Measurements from ENCODE around the gene CNN3.

Gene CNN3

GRCh38 chr1:94878329-94878728 lies 48.6 kb downstream of the CNN3 start:
- H3K4me3 ChIP-seq (ENCODE audit: low read depth, low read length): no peak overlapping the region
- no peak for TF ChIP-seq CTCF (IDR thresholded peaks at IDR 0.05; ENCODE audit: low read depth, low read length)
- TF ChIP-seq MAX (IDR thresholded peaks at IDR 0.05; ENCODE audit: low read depth, low read length): no peak
- no peak for TF ChIP-seq MYC (IDR thresholded peaks at IDR 0.05; ENCODE audit: low read depth, low read length)
- no peak for TF ChIP-seq POLR2A (IDR thresholded peaks at IDR 0.05; ENCODE audit: extremely low read depth, insufficient read length)
- DNase-seq (ENCODE audit: low read depth): no peak

GRCh38 chr1:94876362-94876761 lies 50.5 kb downstream of the CNN3 start:
- TF ChIP-seq MYC (IDR thresholded peaks at IDR 0.05; ENCODE audit: low read depth, low read length) (no peak), CTCF (IDR thresholded peaks at IDR 0.05; ENCODE audit: low read depth, low read length) (no peak), MAX (IDR thresholded peaks at IDR 0.05; ENCODE audit: low read depth, low read length) (no peak), POLR2A (IDR thresholded peaks at IDR 0.05; ENCODE audit: extremely low read depth, insufficient read length) (no peak)
- no peak for DNase-seq (ENCODE audit: low read depth)
- no peak overlapping the region for H3K4me3 ChIP-seq (ENCODE audit: low read depth, low read length)

GRCh38 chr1:94875794-94876193 lies 51.1 kb downstream of the CNN3 start:
- DNase-seq (ENCODE audit: low read depth): no peak
- H3K4me3 ChIP-seq (ENCODE audit: low read depth, low read length): no peak overlapping the region
- TF ChIP-seq MYC (IDR thresholded peaks at IDR 0.05; ENCODE audit: low read depth, low read length) (no peak), POLR2A (IDR thresholded peaks at IDR 0.05; ENCODE audit: extremely low read depth, insufficient read length) (no peak), CTCF (IDR thresholded peaks at IDR 0.05; ENCODE audit: low read depth, low read length) (no peak), MAX (IDR thresholded peaks at IDR 0.05; ENCODE audit: low read depth, low read length) (no peak)

- no peak for DNase-seq (ENCODE audit: low read depth)
- TF ChIP-seq MAX (IDR thresholded peaks at IDR 0.05; ENCODE audit: low read depth, low read length): no peak
- no peak for TF ChIP-seq POLR2A (IDR thresholded peaks at IDR 0.05; ENCODE audit: extremely low read depth, insufficient read length)
- TF ChIP-seq CTCF (IDR thresholded peaks at IDR 0.05; ENCODE audit: low read depth, low read length): no peak
- TF ChIP-seq MYC (IDR thresholded peaks at IDR 0.05; ENCODE audit: low read depth, low read length): no peak
- H3K4me3 ChIP-seq (ENCODE audit: low read depth, low read length): no peak overlapping the region
Observed at GRCh38 chr1:94874423-94874822, 52.5 kb downstream of the CNN3 start.

- no peak for DNase-seq (ENCODE audit: low read depth)
- TF ChIP-seq CTCF (IDR thresholded peaks at IDR 0.05; ENCODE audit: low read depth, low read length) (no peak), POLR2A (IDR thresholded peaks at IDR 0.05; ENCODE audit: extremely low read depth, insufficient read length) (no peak), MYC (IDR thresholded peaks at IDR 0.05; ENCODE audit: low read depth, low read length) (no peak), MAX (IDR thresholded peaks at IDR 0.05; ENCODE audit: low read depth, low read length) (no peak)
- no peak overlapping the region for H3K4me3 ChIP-seq (ENCODE audit: low read depth, low read length)
Observed at GRCh38 chr1:94873520-94874351, 53.2 kb downstream of the CNN3 start.
